Stimulated activated memory B cell treated with anti-CD40 and anti-IgM and Interleukin-4, amounts not matched to agents 10 μg/mL and 1 μg/mL and 100 μg/mL, for 72 hours (primary cell): Measurements from ENCODE around the gene NOTUM.

ENCODE experiments used
- ATAC-seq: fragments of 150-1000 bp; cut with Tn5 transposase; 2 replicates; pipeline ENCODE4 v1.10.0; 2021
- H3K27ac Mint-ChIP-seq: one replicate; pipeline ENCODE4 v1.8.0; 2022; ENCODE audit warnings: mild to moderate bottlenecking, mixed read lengths
- H3K27me3 Mint-ChIP-seq: one replicate; pipeline ENCODE4 v1.8.0; 2022; ENCODE audit warnings: mixed read lengths
- H3K36me3 Mint-ChIP-seq: one replicate; pipeline ENCODE4 v1.8.0; 2022; ENCODE audit warnings: mixed read lengths
- H3K4me1 Mint-ChIP-seq: one replicate; pipeline ENCODE4 v1.8.0; 2022; ENCODE audit warnings: mixed read lengths
- H3K4me3 Mint-ChIP-seq: one replicate; pipeline ENCODE4 v1.8.0; 2022; ENCODE audit warnings: mild to moderate bottlenecking, moderate library complexity, mixed read lengths
- H3K9me3 Mint-ChIP-seq: one replicate; pipeline ENCODE4 v1.8.0; 2022; ENCODE audit warnings: mixed read lengths

Gene NOTUM

DNA sequence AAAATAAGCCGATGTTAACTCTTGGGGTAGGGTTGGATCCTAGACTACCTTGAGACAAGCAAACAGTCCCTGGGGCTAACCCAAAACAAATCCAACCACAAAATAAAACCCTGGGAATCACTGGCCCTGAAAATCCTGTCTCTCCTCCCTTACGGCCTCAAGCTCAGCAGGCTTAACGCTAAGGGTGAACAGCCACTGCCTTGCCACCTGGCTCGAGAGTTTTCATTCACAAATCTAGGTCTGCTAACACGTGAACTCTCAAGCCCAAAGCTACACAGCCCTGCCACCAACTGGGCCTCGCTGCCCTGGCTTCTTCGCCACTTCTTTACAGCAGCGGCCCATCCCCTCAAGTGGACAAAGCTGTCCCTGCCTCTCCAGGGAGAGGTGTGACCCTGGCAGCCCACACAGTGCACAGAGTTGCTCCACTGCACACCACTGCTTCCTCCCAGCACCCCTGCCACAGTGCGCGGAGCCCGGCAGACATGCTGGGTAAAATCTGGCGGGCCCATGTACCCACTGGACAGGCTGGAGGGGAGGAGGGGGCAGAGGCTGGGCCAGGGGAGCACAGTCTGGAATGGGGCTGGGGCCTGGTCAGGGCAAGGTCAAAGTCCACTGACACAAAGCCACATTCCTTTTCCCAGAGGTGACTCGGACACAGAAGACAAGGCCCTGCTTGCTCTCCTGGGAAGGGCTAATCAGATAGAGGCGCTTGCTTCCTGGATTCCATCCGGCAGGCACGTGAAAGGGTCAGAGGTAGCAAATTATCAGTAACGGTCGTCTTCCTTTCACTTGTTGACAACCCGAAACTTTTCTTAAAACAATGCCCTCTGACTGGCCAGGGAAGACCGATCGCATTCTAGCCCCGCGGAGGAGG, 50.8 kb downstream of the NOTUM start:
- peaks cover 51% of the 10 kb centered on the region for H3K36me3 Mint-ChIP-seq
- H3K9me3 Mint-ChIP-seq: no peaks in the 10 kb centered on the region
- no peak for ATAC-seq
- peak overlapping the region; percentile 77 for H3K4me3 Mint-ChIP-seq
- H3K27me3 Mint-ChIP-seq: no peaks in the 10 kb centered on the region
- H3K4me1 Mint-ChIP-seq: peaks cover 24% of the 10 kb centered on the region
- no peak overlapping the region for H3K27ac Mint-ChIP-seq

DNA sequence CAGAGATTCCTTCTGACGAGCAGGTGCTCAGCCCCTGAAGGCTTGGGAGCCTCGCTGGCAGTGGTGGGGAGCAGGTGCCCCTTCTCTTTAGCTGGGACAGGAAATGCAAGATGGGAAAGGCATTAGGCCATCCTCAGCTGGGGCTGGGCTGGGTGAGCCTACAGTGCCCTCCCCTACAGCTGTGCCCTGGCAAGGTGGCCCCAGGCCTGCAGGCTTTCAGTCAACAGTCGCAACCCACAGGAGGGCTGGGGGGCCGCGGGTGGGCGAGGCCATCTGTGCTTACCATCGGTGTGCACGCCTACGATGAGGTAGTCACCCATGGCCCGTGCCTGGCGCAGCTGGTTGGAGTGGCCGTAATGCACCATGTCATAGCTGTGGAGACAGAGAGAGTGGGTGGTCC, 51.8 kb downstream of the NOTUM start:
- no peak overlapping the region for H3K27ac Mint-ChIP-seq

DNA sequence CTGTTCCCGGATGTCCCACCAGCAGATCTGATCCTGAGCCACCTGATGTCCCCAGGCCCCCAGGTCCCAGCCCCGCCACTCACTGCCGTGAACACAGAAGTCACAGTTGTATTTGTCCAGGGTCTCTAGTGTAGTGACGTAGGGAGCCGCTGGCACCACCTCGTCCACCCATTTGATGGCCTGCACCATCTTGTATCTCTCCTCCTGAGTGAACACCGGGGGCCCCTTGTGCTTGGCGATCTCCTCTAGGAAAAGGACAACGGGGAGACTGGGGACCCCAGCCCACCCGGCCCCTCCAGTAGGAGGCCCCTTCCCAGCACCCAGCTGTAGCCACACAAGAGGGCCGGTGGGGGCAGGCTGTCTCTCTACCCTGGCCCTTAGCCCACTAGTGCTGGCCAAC, 52.2 kb downstream of the NOTUM start:
- Mint-ChIP-seq H3K27ac (no peak overlapping the region), H3K36me3 (peaks cover 50% of the 10 kb centered on the region), H3K4me3 (no peak overlapping the region), H3K4me1 (peaks cover 21% of the 10 kb centered on the region), H3K9me3 (no peaks in the 10 kb centered on the region), H3K27me3 (no peaks in the 10 kb centered on the region)
- ATAC-seq: no peak

More for the DNA sequence above, 51.8 kb downstream of the NOTUM start:
- H3K4me1 Mint-ChIP-seq: peaks cover 21% of the 10 kb centered on the region
- H3K9me3 Mint-ChIP-seq: no peaks in the 10 kb centered on the region
- H3K4me3 Mint-ChIP-seq: no peak overlapping the region
- no peaks in the 10 kb centered on the region for H3K27me3 Mint-ChIP-seq
- H3K36me3 Mint-ChIP-seq: peaks cover 49% of the 10 kb centered on the region
- no peak for ATAC-seq

DNA sequence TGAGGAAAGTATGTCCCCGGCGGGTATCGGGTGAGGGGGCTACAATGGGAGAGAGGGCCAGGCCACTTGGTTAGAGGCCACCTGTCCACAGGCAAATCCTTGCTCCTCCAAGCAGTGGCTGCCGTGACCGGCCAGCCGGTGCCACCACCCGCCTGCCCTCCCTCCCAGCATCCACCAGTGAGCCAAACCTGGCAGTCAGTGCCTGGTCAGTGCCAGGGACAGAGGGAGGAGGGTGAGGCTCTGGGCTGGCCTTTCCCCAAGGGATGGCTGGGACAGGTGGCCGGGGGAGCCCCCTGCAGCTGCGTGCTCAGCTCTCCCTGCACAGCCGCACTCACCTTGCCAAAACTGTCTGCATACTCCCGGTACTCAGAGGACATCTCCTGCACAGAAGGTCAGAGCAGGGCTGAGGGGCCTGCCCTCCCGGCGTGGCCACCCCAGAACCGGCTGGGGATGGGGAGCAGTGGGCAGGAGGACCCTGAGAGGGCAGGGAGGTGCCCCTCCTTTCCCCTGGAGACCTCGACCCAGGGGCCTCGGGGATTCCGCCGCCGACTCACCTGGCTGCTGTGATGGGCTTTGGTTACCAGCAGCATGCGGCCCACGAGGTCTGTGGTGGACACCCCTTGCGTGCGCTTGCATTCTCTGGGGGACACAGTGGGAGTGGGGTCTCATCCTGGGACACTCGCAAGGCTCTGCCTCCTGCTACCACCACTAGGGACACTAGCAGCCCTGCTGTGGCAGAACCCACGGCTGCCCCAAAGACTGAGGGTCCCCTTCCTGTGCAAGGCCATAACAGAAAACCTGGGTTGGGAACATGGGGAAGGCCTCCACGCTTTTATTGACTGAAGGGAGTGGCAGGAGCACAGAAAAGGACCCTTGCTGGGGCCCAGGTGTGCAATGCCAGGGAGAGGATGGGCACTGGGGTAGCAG, 53.5 kb downstream of the NOTUM start:
- H3K4me3 Mint-ChIP-seq: no peak overlapping the region
- H3K27me3 Mint-ChIP-seq: no peaks in the 10 kb centered on the region
- no peaks in the 10 kb centered on the region for H3K9me3 Mint-ChIP-seq
- H3K36me3 Mint-ChIP-seq: peaks cover 37% of the 10 kb centered on the region
- H3K4me1 Mint-ChIP-seq: peaks cover 21% of the 10 kb centered on the region
- no peak for ATAC-seq
- H3K27ac Mint-ChIP-seq: no peak overlapping the region

DNA sequence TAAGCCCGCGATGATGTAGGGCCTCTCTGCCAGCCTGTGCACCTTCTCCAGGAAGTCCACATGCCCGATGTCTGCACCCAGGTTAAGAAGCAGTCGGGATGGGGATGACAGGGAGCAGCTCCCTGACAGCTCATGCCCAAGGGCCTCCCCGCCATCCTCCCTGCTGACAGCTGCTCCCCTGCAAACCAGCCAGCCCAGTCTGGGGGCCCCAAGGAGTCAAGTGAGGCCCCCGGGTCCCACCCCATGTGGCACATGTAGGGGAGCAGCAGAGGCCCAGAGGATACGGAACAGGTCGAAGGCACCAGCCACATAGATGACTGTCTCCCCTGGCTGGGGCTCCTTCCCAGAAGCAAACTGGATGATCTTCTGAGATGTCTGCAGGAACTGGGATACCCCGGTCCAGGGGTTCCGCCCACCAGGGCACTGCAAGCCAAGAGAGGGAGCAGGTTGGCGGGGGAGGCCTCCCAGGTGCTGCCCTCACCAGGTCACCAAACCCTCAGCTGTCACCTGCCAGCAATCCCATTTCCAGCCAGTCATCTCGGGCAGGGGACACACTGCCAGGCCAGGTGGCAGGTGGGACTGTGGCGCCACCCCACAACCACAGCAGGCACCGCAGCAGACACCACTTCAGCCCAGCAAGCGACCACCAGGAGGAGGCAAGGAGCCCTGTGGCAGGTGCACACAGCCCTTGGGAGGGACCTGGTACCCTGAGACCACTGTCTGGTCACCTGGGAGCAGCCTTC, 54.3 kb downstream of the NOTUM start:
- Mint-ChIP-seq H3K27me3 (peaks cover under 1% of the 10 kb centered on the region), H3K9me3 (no peaks in the 10 kb centered on the region), H3K36me3 (peaks cover 29% of the 10 kb centered on the region), H3K4me3 (no peak overlapping the region), H3K27ac (no peak overlapping the region), H3K4me1 (peaks cover 17% of the 10 kb centered on the region)
- ATAC-seq: no peak

DNA sequence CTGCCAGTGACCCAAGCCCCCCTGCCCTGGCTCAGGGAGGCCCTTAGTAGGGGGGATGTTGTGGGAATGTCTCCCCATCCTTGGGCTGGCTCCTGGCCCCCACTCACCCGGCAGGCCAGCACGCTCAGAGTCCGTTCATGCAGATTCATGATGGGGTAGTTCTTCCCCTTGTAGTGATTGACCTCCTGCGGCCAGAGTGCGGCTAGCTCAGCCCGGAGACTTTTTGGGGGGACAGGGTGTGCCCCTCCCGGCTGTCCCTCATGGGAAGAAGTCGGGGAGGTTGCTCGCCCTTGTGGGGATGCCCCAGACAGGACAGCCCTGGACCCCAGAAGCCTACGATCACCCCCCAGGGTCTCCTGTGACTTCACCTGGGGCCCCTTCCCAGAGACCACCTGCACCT, 55.0 kb downstream of the NOTUM start:
- no peak overlapping the region for H3K27ac Mint-ChIP-seq
- H3K4me3 Mint-ChIP-seq: no peak overlapping the region
- peaks cover 30% of the 10 kb centered on the region for H3K36me3 Mint-ChIP-seq
- H3K4me1 Mint-ChIP-seq: peaks cover 21% of the 10 kb centered on the region
- ATAC-seq: no peak
- H3K9me3 Mint-ChIP-seq: no peaks in the 10 kb centered on the region
- H3K27me3 Mint-ChIP-seq: peaks cover 7% of the 10 kb centered on the region

DNA sequence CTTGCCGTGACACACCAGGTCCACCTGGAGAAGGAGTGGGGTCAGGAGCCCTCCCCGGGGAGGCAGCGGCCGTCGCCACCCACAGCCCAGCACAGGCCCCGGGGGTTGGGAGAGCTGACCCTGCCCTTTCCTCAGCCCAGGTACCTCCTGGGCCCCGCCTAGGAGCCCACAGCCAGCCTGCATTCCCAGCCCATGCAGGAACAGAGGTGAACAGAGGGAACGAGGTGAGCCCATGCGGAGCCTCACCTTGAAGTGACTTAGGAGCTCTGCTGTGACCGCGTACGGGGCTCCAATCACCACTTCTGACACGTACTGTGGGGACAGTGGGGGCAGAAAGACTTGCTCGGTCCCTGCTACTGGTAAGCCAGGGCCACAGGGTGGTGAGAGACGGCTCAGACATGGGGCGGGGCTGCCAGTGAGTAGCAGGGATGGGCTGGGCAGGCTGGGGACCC, 55.5 kb downstream of the NOTUM start:
- Mint-ChIP-seq H3K27me3 (peaks cover 12% of the 10 kb centered on the region), H3K9me3 (no peaks in the 10 kb centered on the region), H3K4me3 (no peak overlapping the region), H3K4me1 (peaks cover 20% of the 10 kb centered on the region), H3K27ac (no peak overlapping the region), H3K36me3 (peaks cover 36% of the 10 kb centered on the region)
- ATAC-seq: no peak

DNA sequence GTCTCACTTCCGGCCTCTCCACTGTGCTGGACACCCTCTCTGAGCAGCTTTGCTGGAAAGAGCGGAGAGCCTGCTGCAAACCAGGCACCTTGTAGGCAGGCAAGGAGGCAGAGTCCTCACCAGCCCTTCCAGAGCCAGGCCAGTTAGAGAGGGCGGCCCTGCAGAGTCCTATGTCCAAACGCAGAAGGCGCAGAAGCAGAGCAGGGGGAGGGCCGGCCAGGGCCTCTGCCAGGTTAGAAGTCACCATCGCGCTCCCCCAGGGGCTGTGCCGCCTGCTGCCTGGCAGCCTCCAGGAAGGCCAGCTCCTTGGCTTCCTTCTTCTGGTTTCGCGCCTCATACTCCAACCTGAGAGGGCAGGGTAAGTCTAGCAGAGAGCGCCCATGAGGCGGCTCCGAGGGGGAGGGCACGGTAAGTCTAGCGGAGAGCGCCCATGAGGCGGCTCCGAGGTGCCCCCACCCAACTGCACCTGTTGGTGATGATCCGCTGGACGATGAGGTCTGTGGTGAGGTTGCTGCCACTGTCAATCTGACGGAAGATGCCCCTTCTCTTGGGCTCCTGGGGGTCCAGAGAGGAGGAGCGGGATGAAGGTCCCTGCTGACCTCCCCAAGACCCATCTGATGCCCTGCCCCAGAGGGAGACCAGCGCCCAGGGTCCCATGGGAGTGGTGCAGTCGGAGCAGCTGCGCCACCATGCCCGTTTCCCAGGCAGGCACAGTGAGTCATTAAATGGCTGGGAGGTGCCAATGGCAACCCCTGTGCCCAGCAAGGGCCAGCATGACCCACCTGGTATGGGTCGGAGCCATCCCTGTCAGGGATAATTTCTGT, 56.2 kb downstream of the NOTUM start:
- Mint-ChIP-seq H3K27me3 (peaks cover 14% of the 10 kb centered on the region), H3K9me3 (no peaks in the 10 kb centered on the region), H3K4me1 (peaks cover 14% of the 10 kb centered on the region), H3K36me3 (peaks cover 42% of the 10 kb centered on the region), H3K4me3 (no peak overlapping the region), H3K27ac (no peak overlapping the region)
- no peak for ATAC-seq

DNA sequence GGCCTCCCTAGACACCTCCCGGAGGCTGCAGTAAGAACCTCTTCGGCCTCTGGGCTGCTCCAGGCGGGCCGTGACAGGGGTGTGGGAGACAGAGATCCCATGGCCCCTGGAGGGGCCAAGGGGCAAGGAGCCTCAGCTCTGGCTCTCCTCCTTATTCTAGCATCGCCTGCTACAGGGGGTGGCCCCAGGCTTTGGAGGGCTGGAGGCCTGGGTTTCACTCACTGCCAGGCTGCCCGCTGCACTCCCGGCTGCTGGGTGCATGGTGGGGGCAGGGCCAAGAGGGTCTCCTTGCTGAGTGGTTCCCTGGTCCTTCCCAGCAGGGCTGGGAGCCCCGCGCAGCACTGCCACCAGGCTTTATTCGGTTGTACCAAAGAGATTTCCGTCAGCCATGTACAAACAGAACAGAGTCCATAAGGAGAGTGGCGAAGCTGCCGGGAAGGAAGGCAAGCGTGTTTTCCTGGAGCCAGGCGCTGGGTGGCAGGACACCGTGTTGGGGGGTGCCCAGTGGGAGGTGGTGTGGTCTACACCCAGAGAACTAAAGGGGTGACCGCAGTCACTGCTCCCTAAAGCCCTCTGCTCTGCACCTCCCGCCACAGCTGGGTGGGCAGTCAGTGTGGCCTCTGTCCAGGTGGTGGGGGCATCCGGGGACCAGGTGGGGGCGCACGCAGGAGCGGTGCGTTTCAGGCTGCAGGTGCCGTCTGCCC, 56.9 kb downstream of the NOTUM start:
- Mint-ChIP-seq H3K4me3 (no peak overlapping the region), H3K9me3 (no peaks in the 10 kb centered on the region)

DNA sequence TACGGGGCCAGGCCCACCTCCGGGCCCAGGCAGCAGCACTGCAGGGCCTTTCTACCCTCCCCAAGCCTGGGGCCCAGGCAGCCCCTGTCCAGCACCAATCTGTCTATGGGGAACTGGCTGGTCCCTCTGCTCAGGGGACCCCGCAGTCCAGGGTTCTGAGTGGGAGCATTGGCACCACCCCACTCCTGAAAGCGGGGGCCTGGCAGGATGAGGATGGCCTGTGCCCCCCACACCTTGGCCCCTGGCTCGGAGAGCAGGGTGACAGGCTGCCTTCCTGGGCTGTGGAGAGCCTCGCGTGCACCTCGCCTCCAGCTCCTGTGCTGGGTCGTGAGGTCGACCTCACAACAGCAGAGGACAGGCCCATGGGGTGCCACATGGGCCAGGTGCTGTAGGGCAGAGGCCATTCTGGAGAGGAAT, 57.6 kb downstream of the NOTUM start:
- H3K9me3 Mint-ChIP-seq: no peaks in the 10 kb centered on the region

More for the DNA sequence above, 56.9 kb downstream of the NOTUM start:
- ATAC-seq: no peak
- Mint-ChIP-seq H3K27ac (no peak overlapping the region), H3K36me3 (peaks cover 48% of the 10 kb centered on the region), H3K4me1 (peaks cover 6% of the 10 kb centered on the region), H3K27me3 (peaks cover 14% of the 10 kb centered on the region)

DNA sequence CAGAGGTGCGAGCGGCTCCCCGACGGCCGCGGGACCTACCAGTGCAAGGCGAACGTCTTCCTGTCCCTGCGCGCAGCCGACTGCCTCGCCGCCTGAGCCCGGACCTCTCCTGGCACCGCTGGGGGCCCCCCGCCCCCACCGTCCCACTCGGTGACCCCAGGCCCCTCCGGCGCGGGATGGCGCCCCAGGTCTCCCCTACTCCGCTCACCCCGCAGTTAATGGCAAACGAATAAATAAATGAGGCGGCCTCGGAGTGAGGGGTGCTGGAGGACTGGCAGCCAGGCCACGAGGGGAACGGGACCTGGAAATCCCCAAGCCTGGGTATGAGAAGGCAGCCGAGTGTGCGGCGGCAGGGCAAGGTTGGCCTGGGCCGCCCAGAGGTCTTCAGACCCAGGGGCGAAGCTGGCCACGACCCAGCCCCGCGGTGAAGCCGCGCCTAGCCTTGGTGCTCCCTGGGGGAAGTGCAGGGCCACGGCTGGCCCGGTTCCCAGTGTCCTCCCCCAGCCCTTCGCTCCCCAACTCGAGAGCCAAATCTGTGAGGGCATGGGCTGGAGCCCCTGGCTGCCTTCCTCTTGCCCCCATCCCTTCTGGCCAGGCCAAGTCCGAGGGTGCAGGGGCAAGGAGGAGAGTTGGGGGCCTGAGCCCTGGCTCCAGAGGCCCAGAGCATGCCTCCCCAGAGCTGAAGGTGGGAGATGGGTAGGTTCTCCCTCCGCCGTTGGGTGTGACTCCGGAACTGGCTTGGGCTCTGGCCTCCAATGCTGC, 58.2 kb downstream of the NOTUM start:
- H3K4me1 Mint-ChIP-seq: peaks cover 6% of the 10 kb centered on the region
- peaks cover 41% of the 10 kb centered on the region for H3K36me3 Mint-ChIP-seq
- no peak overlapping the region for H3K27ac Mint-ChIP-seq
- H3K4me3 Mint-ChIP-seq: no peak overlapping the region
- no peaks in the 10 kb centered on the region for H3K9me3 Mint-ChIP-seq
- peak; percentile 29 for ATAC-seq
- peaks cover 14% of the 10 kb centered on the region for H3K27me3 Mint-ChIP-seq

More for the DNA sequence above, 57.6 kb downstream of the NOTUM start:
- ATAC-seq: no peak
- Mint-ChIP-seq H3K4me3 (no peak overlapping the region), H3K4me1 (peaks cover 6% of the 10 kb centered on the region), H3K27ac (no peak overlapping the region), H3K36me3 (peaks cover 42% of the 10 kb centered on the region), H3K27me3 (peaks cover 14% of the 10 kb centered on the region)
